ENCODE measurements around the gene FBXW4.

DNA sequence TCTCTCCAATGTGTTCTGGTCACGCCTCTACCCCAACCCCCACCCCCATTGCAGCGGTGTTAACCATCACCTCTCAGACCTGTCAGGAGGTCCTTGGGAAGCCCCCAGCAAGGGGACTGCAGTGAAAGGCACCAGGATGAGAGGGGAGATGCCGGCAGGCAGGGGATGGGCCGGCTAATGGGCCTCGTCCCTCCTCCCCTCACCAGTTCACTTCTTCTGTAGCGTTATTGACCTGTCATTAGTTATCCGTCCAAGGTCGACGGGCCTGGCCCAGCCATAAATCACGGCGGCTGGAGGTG, 125.7 kb downstream of the FBXW4 start:
- no peak for TF ChIP-seq POLR2AphosphoS5 (IDR thresholded peaks at IDR 0.05)
- TF ChIP-seq, protein P1, sequence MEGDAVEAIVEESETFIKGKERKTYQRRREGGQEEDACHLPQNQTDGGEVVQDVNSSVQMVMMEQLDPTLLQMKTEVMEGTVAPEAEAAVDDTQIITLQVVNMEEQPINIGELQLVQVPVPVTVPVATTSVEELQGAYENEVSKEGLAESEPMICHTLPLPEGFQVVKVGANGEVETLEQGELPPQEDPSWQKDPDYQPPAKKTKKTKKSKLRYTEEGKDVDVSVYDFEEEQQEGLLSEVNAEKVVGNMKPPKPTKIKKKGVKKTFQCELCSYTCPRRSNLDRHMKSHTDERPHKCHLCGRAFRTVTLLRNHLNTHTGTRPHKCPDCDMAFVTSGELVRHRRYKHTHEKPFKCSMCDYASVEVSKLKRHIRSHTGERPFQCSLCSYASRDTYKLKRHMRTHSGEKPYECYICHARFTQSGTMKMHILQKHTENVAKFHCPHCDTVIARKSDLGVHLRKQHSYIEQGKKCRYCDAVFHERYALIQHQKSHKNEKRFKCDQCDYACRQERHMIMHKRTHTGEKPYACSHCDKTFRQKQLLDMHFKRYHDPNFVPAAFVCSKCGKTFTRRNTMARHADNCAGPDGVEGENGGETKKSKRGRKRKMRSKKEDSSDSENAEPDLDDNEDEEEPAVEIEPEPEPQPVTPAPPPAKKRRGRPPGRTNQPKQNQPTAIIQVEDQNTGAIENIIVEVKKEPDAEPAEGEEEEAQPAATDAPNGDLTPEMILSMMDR (IDR thresholded peaks at IDR 0.05): no peak
- no peak for TF ChIP-seq POLR2A (IDR thresholded peaks at IDR 0.05)

Measured in stomach (tissue), 4 donors.